H1 (cell line): ENCODE results near the gene ANKRD12. TPM values are rescaled to one million over a fixed set of nuclear protein-coding genes. Genes with fewer than 3 reads are reported as not detected.

Source experiments
- CTCF ChIA-PET: fragments of 300-600 bp; sonication (Branson Sonifier 250); formaldehyde crosslinking; loops from one replicate; lab custom pipeline; 2021; ENCODE audit not compliant: partially characterized antibody; lab: Charles Lee
- POLR2A ChIA-PET: fragments of 300-600 bp; sonication (Branson Sonifier 250); formaldehyde crosslinking; loops from one replicate; lab custom pipeline; 2021; ENCODE audit warnings: inconsistent platforms; ENCODE audit not compliant: partially characterized antibody; lab: Charles Lee
- DNase-seq, 2 experiments: peaks; one replicate each; pipeline versions ENCODE4 v3.0.0 to v3.0.0-alpha.2; 2010 to 2022; ENCODE audit warnings: low spot score in 2 of 2, low read depth in 1 of 2, mixed read lengths in 1 of 2
- FAIRE-seq: peaks from 2 replicates; lab custom pipeline; 2011; peaks lifted over from hg19 to GRCh38; lab: Jason Lieb, UNC
- H2AFZ ChIP-seq: 2 replicates; pipeline ENCODE4 v1.8.1; 2012; ENCODE audit warnings: low read length, inconsistent platforms
- H2AK5ac ChIP-seq: 2 replicates; pipeline ENCODE4 v1.6.1; 2013; ENCODE audit warnings: low read depth, low read length
- H2BK120ac ChIP-seq: replicated peaks from 2 replicates; pipeline ENCODE3; 2013; ENCODE audit warnings: low read depth, low read length, inconsistent platforms
- H2BK12ac ChIP-seq: 2 replicates; pipeline ENCODE4 v1.6.1; 2013; ENCODE audit warnings: low read depth, low read length
- H2BK15ac ChIP-seq: 2 replicates; pipeline ENCODE4 v1.6.1; 2013; ENCODE audit warnings: low read length
- H2BK20ac ChIP-seq: 2 replicates; pipeline ENCODE4 v1.6.1; 2013; ENCODE audit warnings: low read length
- H2BK5ac ChIP-seq: 2 replicates; pipeline ENCODE4 v1.6.1; 2013; ENCODE audit warnings: low read depth, low read length
- H3K14ac ChIP-seq: 2 replicates; pipeline ENCODE4 v1.6.1; 2013; ENCODE audit warnings: inconsistent platforms; ENCODE audit not compliant: insufficient read length
- H3K18ac ChIP-seq: 2 replicates; pipeline ENCODE4 v1.6.1; 2013; ENCODE audit warnings: low read length; ENCODE audit errors: extremely low read depth
- H3K23ac ChIP-seq: 2 replicates; pipeline ENCODE4 v1.6.1; 2013; ENCODE audit warnings: inconsistent platforms; ENCODE audit not compliant: insufficient read length
- H3K23me2 ChIP-seq: 2 replicates; pipeline ENCODE4 v1.6.1; 2013; ENCODE audit warnings: low read depth, low read length
- H3K27ac ChIP-seq: 2 replicates; pipeline ENCODE4 v1.6.1; 2011; ENCODE audit warnings: low read depth, low read length, inconsistent platforms
- H3K27me3 ChIP-seq, 4 experiments: replicated peaks in 1 of 4; 1 replicate in 1 of 4; 2 replicates in 3 of 4; pipeline versions ENCODE4 v1.6.1 to v1.8.1; 2011 to 2013; ENCODE audit warnings: low read length in 3 of 4, mild to moderate bottlenecking in 3 of 4, inconsistent platforms in 2 of 4, mixed read lengths in 2 of 4, moderate library complexity in 1 of 4; ENCODE audit not compliant: control insufficient read depth in 3 of 4, insufficient read depth in 3 of 4; ENCODE audit errors: extremely low read depth in 1 of 4
- H3K36me3 ChIP-seq, 4 experiments: 2 replicates each; pipeline versions ENCODE4 v1.6.1 to v1.8.1; 2011 to 2013; ENCODE audit warnings: mild to moderate bottlenecking in 4 of 4, low read length in 3 of 4, moderate library complexity in 2 of 4, control low read depth in 1 of 4, inconsistent platforms in 1 of 4; ENCODE audit not compliant: insufficient read depth in 4 of 4, control insufficient read depth in 2 of 4
- H3K4ac ChIP-seq: replicated peaks from 2 replicates; pipeline ENCODE3; 2013; ENCODE audit warnings: low read length, low read depth, mixed read lengths, inconsistent platforms; ENCODE audit not compliant: insufficient read length
- H3K4me1 ChIP-seq, 4 experiments: replicated peaks in 1 of 4; 1 replicate in 1 of 4; 2 replicates in 3 of 4; pipeline versions ENCODE4 v1.6.1 to v1.8.1; 2011 to 2013; ENCODE audit warnings: low read length in 3 of 4, inconsistent platforms in 2 of 4, mixed read lengths in 1 of 4; ENCODE audit not compliant: insufficient read depth in 4 of 4, control insufficient read depth in 3 of 4
- H3K4me2 ChIP-seq, 2 experiments: 2 replicates each; pipeline versions ENCODE4 v1.6.1 to v1.8.1; 2011 to 2013; ENCODE audit warnings: low read depth in 2 of 2, low read length in 2 of 2, control low read depth in 1 of 2, inconsistent platforms in 1 of 2, mild to moderate bottlenecking in 1 of 2; ENCODE audit not compliant: insufficient read depth in 1 of 2
- H3K4me3 ChIP-seq, 4 experiments: fragments of 200-600, 300-600 bp in 1 of 4; sonication (generic), shearing (Covaris generic), sonication (Bioruptor Twin) in 1 of 4; 2 replicates each; pipeline versions ENCODE4 v1.5.1 to v1.8.1; 2011 to 2016; ENCODE audit warnings: low read length in 4 of 4, low read depth in 3 of 4, control low read depth in 2 of 4, inconsistent platforms in 2 of 4, mild to moderate bottlenecking in 2 of 4, mixed read lengths in 1 of 4, moderate library complexity in 1 of 4; ENCODE audit not compliant: insufficient read depth in 2 of 4; ENCODE audit errors: extremely low read depth in 1 of 4
- H3K56ac ChIP-seq: replicated peaks from 2 replicates; pipeline ENCODE3; 2013; ENCODE audit warnings: low read depth, mild to moderate bottlenecking, mixed read lengths, low read length, inconsistent platforms; ENCODE audit not compliant: insufficient read length
- H3K79me1 ChIP-seq: 2 replicates; pipeline ENCODE4 v1.6.1; 2013; ENCODE audit warnings: low read depth, low read length, control low read depth
- H3K79me2 ChIP-seq, 2 experiments: 2 replicates each; pipeline versions ENCODE4 v1.6.1 to v1.8.1; 2012 to 2013; ENCODE audit warnings: low read length in 2 of 2, mild to moderate bottlenecking in 2 of 2, inconsistent platforms in 1 of 2; ENCODE audit not compliant: insufficient read depth in 2 of 2, control insufficient read depth in 1 of 2
- H3K9ac ChIP-seq, 4 experiments: replicated peaks in 1 of 4; 1 replicate in 1 of 4; 2 replicates in 3 of 4; pipeline versions ENCODE4 v1.6.1 to v1.8.1; 2011 to 2013; ENCODE audit warnings: low read depth in 3 of 4, low read length in 3 of 4, control low read depth in 2 of 4, mild to moderate bottlenecking in 2 of 4, moderate library complexity in 2 of 4, inconsistent platforms in 1 of 4; ENCODE audit errors: extremely low read depth in 1 of 4
- H3K9me3 ChIP-seq, 2 experiments: 2 replicates each; pipeline versions ENCODE4 v1.6.1 to v1.8.1; 2012 to 2013; ENCODE audit warnings: mild to moderate bottlenecking in 2 of 2, moderate library complexity in 2 of 2, control low read depth in 1 of 2, inconsistent platforms in 1 of 2, low read depth in 1 of 2, low read length in 1 of 2, mixed read lengths in 1 of 2; ENCODE audit not compliant: insufficient read depth in 2 of 2
- H4K20me1 ChIP-seq, 2 experiments: replicated peaks in 1 of 2; 2 replicates each; pipeline versions ENCODE3 to v1.8.1; 2011 to 2013; ENCODE audit warnings: inconsistent platforms in 2 of 2, low read length in 2 of 2, mild to moderate bottlenecking in 1 of 2; ENCODE audit not compliant: insufficient read depth in 2 of 2, control insufficient read depth in 1 of 2
- H4K5ac ChIP-seq: 2 replicates; pipeline ENCODE4 v1.6.1; 2013; ENCODE audit warnings: low read length, low read depth, mixed read lengths, inconsistent platforms; ENCODE audit not compliant: insufficient read length
- H4K8ac ChIP-seq: 2 replicates; pipeline ENCODE4 v1.8.0; 2013; ENCODE audit warnings: mild to moderate bottlenecking, moderate library complexity, low read length, inconsistent platforms; ENCODE audit not compliant: insufficient read depth; ENCODE audit errors: extremely low read depth
- H4K91ac ChIP-seq: replicated peaks from 2 replicates; pipeline ENCODE3; 2013; ENCODE audit warnings: low read length, mixed read lengths, inconsistent platforms; ENCODE audit not compliant: insufficient read length
- ATF2 ChIP-seq: IDR thresholded peaks from 2 replicates; pipeline ENCODE4 v1.6.1; 2012; ENCODE audit warnings: low read length, inconsistent platforms
- CBX5 ChIP-seq: fragments of 300-800, 300-1000 bp; sonication (generic); IDR thresholded peaks from 2 replicates; pipeline ENCODE4 v1.7.1; 2016; ENCODE audit warnings: antibody characterized with exemption, low read length, low read depth
- CBX8 ChIP-seq: fragments of 300-800, 300-1000 bp; sonication (generic); IDR thresholded peaks from 2 replicates; pipeline ENCODE4 v1.7.1; 2016; ENCODE audit warnings: low read depth, low read length, borderline replicate concordance
- EZH2 ChIP-seq: fragments of 200-600 bp; sonication (generic); IDR thresholded peaks from 2 replicates; pipeline ENCODE4 v1.7.1; 2012; ENCODE audit warnings: low read depth, mild to moderate bottlenecking, moderate library complexity, low read length, inconsistent platforms; ENCODE audit not compliant: severe bottlenecking
- MAX ChIP-seq: IDR thresholded peaks from 2 replicates; pipeline ENCODE4 v1.6.1; 2012; ENCODE audit warnings: inconsistent platforms
- POU5F1 ChIP-seq: IDR thresholded peaks from 2 replicates; pipeline ENCODE4 v1.6.1; 2011; ENCODE audit warnings: low read depth, mild to moderate bottlenecking, low read length, moderate library complexity
- RXRA ChIP-seq: IDR thresholded peaks from 2 replicates; pipeline ENCODE4 v1.6.1; 2011; ENCODE audit warnings: low read depth, mild to moderate bottlenecking, low read length, moderate library complexity; ENCODE audit not compliant: insufficient read depth
- SIX5 ChIP-seq: IDR thresholded peaks from 2 replicates; pipeline ENCODE4 v1.6.1; 2011; ENCODE audit warnings: mild to moderate bottlenecking, low read depth, low read length
- SP2 ChIP-seq: IDR thresholded peaks from 2 replicates; pipeline ENCODE4 v1.6.1; 2012; ENCODE audit warnings: mild to moderate bottlenecking, low read length, inconsistent platforms
- WGBS, 2 experiments: shearing (Covaris generic) in 1 of 2; methylation state at CpG; one replicate each; pipeline versions ENCODE4 v1.1.6 to v1.1.7; 2013 to 2015; ENCODE audit warnings: low lambda C conversion rate in 2 of 2, mixed read lengths in 2 of 2, inconsistent platforms in 1 of 2, low coverage in 1 of 2, missing lambda C conversion rate in 1 of 2; ENCODE audit not compliant: insufficient replicate concordance in 2 of 2, insufficient coverage in 1 of 2, insufficient read length in 1 of 2; ENCODE audit errors: extremely low coverage in 1 of 2, missing lambda C conversion rate in 1 of 2; 5-methylcytosine and 5-hydroxymethylcytosine counted together
- polyA plus RNA-seq, 7 experiments: library from polyadenylated mRNA; depleted of rRNA in 3 of 7; stranded (reverse) in 5 of 7; unstranded in 2 of 7; fragments of >200 nt in 5 of 7; fragments of 200-250 nt in 2 of 7; gene quantifications; 1 replicate in 5 of 7; 2 replicates in 1 of 7; 4 replicates in 1 of 7; pipeline versions ENCODE4 v1.2.1 to v1.2.3, GENCODE V29; 2011 to 2013; ENCODE audit warnings: missing spikeins in 2 of 7, mixed read lengths in 2 of 7
- total RNA-seq: library from RNA; stranded (reverse); fragmentation: NEBNext Ultra II Directional; extraction: Animal tissue kit (Norgen Biotek cat#: 25700); gene quantifications from 2 replicates; pipeline ENCODE4 v1.2.1, GENCODE V29; 2021

The ANKRD12 gene
- total and polyA plus RNA-seq, 2 of the 8 experiments (the other 6 are each of a cell fraction or from before 2014, with no cell fraction given): 2.6 to 37.9 TPM

- H3K4me1 ChIP-seq: peaks cover 0 to 5% (median 1%) of the 10 kb centered on the region in 4 experiments; a peak in 1 of 7 replicates
- no peak overlapping the region for H2BK120ac ChIP-seq
- H3K56ac ChIP-seq: no peak overlapping the region
- H3K27me3 ChIP-seq: no peaks in the 10 kb centered on the region
- H3K18ac ChIP-seq: no peak overlapping the region
- H2BK20ac ChIP-seq: no peak overlapping the region
- no peak overlapping the region for H3K14ac ChIP-seq
- H3K23me2 ChIP-seq: no peaks in the 10 kb centered on the region
- H3K4me3 ChIP-seq: no peak overlapping the region
- no peak overlapping the region for H2AFZ ChIP-seq
- no peak for TF ChIP-seq CBX5
- no peak for TF ChIP-seq RXRA
- no peak for TF ChIP-seq MAX
- no peak for TF ChIP-seq EZH2
- no peak for TF ChIP-seq ATF2
- TF ChIP-seq POU5F1: no peak
- no peak for TF ChIP-seq CBX8
- no peak for TF ChIP-seq SP2
- TF ChIP-seq SIX5: no peak
- ChIA-PET CTCF (no interaction called here), POLR2A (no interaction called here)
- no peak overlapping the region for H2BK5ac ChIP-seq
- 89% methylated on average over 1 of the region's 1 CpG; no CpG with 5 or more reads in 1 of the 2 experiments for WGBS, 2 experiments
- no peak overlapping the region for H4K5ac ChIP-seq
- H3K23ac ChIP-seq: no peak overlapping the region
- no peak overlapping the region for H2BK12ac ChIP-seq
- H3K4me2 ChIP-seq: no peak overlapping the region
- no peak overlapping the region for H3K4ac ChIP-seq
- FAIRE-seq: no peak
- no peaks in the 10 kb centered on the region for H3K79me2 ChIP-seq
- no peaks in the 10 kb centered on the region for H4K20me1 ChIP-seq
- H2AK5ac ChIP-seq: no peak overlapping the region
- no peak overlapping the region for H4K91ac ChIP-seq
- no peak overlapping the region for H3K9ac ChIP-seq
- no peak overlapping the region for H4K8ac ChIP-seq
- no peak overlapping the region for H3K27ac ChIP-seq
- H3K79me1 ChIP-seq: no peaks in the 10 kb centered on the region
- H2BK15ac ChIP-seq: no peak overlapping the region
- peaks cover 0 to 3% (median 1%) of the 10 kb centered on the region in 4 experiments; a peak in 2 of 8 replicates for H3K36me3 ChIP-seq
- no peak for DNase-seq
- no peaks in the 10 kb centered on the region for H3K9me3 ChIP-seq
Observed at GRCh38 chr18:9239720-9240119, 103.1 kb downstream of the ANKRD12 start.
